Fibroblast of gingiva (primary cell): Measurements from ENCODE around the gene MACROD2.

Experiments
- DNase-seq: peaks from one replicate; pipeline ENCODE4 v3.0.0-alpha.2; 2011; ENCODE audit warnings: low read depth

The MACROD2 gene

DNA sequence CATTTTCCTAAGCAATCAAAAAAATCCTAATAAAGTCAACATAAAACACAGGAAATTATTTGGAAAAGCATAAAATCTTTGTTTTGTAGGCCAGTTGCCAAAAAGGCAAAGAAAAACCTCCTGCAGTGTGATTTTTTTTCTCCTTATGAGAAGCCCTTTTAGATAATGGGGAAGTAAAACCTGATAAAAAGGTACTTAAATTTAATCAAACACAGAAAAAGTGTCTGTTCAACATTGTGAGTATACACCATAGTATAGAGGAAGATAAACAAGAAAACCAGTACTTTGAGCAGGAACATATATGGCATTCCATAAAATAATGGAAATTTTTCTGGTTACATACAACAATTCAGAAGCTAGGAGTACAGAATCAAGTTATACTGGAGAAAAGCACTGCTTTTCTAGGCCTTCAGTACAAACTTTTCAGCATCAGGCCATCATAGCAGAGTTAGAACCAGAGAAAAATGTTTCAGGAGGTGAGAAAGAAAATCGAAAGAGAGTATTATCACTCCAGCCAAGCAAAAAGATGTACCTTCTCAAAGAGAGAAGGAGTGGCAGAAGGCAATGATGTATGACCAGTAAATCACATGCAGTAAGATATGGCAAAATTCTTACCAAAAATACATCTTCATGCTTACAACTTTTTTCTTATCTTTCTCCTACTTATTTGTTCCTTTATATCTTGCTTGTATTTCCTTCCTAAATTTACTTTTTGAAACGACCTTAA, 2083.0 kb downstream of the MACROD2 start:
- DNase-seq: no peak

DNA sequence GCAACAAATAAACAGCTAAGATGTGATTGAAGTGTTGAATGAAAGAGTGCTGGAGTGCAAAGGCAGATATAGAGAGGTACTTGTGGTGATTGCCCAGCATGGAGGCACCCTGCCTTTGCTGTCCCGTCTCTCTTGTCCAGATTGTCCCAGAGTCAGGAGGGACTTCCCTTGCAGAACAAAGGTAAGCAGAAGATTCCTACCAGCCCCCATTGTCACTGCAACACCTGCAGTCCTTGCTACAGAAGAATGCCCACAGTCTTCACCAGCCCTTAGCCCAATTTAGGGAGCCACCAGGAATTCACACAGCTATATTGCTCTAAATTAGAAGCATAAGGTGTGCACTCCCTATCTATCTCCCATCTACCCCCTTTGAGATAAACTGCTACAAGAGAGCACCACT, 2086.1 kb downstream of the MACROD2 start:
- DNase-seq: no peak

DNA sequence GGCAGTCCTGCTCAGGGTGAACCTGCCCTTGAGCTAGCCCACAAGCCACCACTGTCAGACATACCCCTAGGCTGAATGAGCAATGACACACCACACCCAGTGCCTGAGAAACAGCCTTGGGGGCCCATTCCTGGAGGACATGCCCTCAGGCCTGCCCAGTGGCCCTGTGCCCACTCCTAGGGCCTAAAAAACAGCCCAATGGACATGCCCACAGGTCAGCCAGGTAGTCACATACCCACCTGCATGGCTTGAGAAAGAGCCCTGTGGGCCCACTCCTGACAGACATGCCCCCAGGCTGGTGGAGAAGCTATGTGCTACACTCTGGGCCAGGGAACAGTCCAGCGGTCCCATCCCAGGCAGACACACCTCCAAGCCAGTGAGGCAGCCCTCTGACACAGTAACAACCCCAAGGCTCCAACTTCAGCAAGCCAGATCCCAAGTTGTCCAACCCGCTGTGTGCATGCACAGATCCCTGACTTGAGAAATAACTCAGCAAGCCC, 2086.8 kb downstream of the MACROD2 start:
- no peak for DNase-seq

- DNase-seq: no peak
These were observed 2088.4 kb downstream of the MACROD2 start for GRCh38 chr20:16083639-16084280.

DNA sequence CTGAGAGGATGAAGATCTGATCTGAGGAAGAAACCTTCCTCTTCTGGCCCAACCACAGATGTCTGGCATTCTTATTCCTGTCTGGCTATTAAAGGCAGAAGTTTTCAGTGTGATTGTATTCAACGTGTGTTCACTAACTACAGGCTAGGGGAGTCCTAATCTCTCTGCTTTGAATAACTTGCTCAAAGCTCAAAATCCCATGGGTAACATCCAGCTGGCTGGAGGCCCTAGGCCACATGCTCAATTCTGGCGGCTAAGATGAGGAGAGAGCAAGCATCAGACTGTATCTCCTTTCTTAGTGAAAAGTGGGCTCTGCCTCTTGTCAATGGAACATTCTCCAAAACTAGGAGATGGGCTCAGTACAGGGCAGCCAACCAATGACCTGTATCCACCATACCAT, 2099.9 kb downstream of the MACROD2 start:
- DNase-seq: no peak

DNA sequence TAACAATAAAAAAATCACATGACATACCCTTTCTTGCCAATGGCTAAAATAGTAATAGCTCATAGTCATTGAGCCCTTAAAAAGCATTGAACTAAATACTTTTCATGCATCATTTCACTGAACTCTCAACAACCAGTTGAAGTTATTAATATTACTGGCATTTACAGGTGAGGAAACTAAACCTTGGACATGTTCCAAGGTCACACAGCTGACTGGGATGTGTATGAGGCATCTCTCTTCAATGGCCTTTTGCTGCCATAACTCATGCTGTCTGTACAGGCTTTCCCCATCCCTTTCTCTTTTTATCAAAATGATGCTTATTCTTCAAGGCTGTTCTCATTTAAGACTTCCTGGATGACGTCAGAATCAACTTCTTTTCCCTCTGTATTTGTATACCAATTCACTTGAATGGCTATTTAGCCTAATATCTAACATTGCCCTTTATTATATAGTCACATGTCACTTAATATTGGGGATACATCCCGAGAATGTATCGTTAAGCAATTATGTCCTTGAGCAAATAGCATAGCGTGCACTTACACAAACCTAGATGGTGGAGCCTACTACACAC, 2101.5 kb downstream of the MACROD2 start:
- DNase-seq: no peak

DNA sequence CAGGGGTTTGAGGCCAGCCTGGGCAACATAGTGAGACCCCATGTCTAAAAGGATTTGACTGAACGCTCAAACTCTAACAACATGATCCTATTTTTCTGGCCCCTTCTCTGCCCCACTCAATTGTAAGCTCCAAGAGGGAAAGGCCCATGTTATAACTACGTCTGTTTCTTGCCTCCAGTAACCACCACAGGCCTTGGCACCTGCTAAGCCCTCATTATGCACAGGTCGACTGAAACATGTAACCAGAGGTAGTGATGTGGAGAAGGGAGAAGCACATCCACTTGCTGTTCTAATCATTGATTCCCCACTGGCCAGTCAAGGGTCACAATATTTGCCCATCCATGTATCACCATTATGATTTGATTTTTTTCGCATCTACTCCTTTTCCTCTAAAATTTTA, 2102.5 kb downstream of the MACROD2 start:
- DNase-seq: no peak

DNA sequence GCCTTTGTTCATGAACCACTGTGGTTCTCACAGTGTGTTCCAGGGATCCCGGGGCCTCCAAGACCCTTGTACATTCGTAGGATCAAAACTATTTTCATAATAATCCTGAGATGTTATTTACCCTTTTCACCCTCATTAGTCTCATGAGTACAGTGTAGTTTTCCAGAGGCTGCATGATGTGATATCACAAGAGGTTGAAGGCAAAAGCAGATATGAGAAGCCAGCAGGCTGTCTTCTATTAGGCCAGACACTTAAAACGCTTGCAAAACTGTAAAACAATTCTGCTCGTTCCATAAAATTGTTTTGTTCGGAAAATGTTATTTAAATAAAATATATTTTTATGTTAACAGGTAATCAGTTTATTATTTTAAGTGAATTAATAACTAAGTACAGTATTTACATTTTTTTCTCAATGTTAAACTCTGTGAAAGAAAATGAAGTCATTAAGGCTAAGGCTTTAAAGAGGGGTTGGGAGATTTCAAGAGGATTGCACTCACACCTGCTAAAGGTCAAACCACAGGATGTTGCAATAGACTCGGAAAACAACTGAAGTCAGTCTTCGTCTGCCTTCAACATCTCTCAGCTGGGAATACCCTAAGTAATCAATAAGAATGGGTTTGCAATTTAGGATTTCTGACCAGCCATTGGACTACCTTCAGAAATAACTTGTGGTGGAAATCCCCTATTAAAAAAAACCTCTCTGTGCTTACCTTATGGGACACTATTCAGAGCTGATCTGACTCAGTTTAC, 2103.7 kb downstream of the MACROD2 start:
- no peak for DNase-seq

GRCh38 chr20:16100111-16100510, 2104.8 kb downstream of the MACROD2 start:
- DNase-seq: peak; percentile 10

- no peak for DNase-seq
These were observed 2105.5 kb downstream of the MACROD2 start for GRCh38 chr20:16100767-16101166.
